Measurements from ENCODE around the gene NRTN. TPM values are rescaled to one million over a fixed set of nuclear protein-coding genes. Genes with fewer than 3 reads are reported as not detected.
"Not testable (repeated sequence)": the region's sequence is repeated elsewhere in the genome, so short reads cannot be mapped to it uniquely, and the experiment has no call there.

Gene NRTN
- total and polyA plus RNA-seq, 2 experiments from 2014 or later = not detected

DNA sequence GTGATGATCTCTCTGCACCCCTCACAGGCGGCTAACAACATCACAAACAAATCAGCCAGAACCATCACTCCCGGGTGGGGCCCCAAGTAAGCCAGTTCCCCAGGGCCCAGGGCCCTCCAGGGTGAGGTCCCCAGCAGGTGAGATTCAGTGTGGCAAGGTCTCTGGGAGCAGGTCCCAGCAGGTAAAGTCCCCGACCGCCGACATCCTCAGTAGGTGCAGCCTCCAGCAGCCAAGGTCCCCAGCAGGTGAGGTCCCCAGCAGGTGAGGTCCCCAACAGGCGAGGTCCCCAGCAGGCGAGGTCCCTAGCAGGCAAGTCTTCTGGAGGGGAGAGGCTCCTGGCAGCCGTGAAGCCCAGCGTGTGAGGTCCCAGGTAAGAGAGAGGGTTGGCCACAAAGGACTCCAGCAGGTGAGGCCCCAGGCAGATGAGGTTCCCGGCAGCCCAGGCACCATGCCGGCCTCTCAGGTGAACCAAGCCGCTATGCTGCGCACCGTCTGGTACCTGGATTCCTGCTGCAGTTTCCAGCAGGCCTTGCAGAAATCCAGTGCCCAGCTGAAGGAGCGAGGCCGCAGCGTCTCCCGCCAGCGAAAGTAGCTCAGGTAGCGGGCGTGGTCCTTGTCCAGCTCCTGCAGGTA is 38.5 kb downstream of the NRTN start:
- no peak for DNase-seq
- H2AFZ ChIP-seq = no peak overlapping the region
- in situ Hi-C loops (cut with MboI) = no loop called here
- no peaks in the 10 kb centered on the region for H3F3A ChIP-seq (ENCODE audit: insufficient read depth)
- no peak overlapping the region for H3K27ac ChIP-seq
- no peaks in the 10 kb centered on the region for H3K9me3 ChIP-seq (ENCODE audit: low read depth)
- no peaks in the 10 kb centered on the region for H3K36me3 ChIP-seq (ENCODE audit: low read depth)
- H3K4me3 ChIP-seq = no peak overlapping the region
- 0 out of 2 replicates have a peak, but pooled peaks cover 2% of the 10 kb centered on the region for H3K27me3 ChIP-seq (replicated peaks; ENCODE audit: insufficient read depth)
- WGBS, 2 experiments (ENCODE audit: low coverage in 1 of 2, low lambda C conversion rate in 2 of 2, missing lambda C conversion rate in 2 of 2) = 71 to 82% methylated on average over 20 to 21 of the region's 21 CpGs
- H3K79me2 ChIP-seq (ENCODE audit: insufficient read depth) = no peaks in the 10 kb centered on the region
- H3K4me2 ChIP-seq (ENCODE audit: unreplicated experiment) = no peak overlapping the region
- H3K4me1 ChIP-seq (ENCODE audit: insufficient read depth) = no peaks in the 10 kb centered on the region
- H4K20me1 ChIP-seq (ENCODE audit: insufficient read depth) = no peaks in the 10 kb centered on the region
- TF ChIP-seq EZH2 (IDR thresholded peaks at IDR 0.05; ENCODE audit: insufficient read depth, poor library complexity, severe bottlenecking) (no peak), EZH2phosphoT487 (IDR thresholded peaks at IDR 0.05; ENCODE audit: insufficient read depth, low read depth) (no peak)
- H3K9ac ChIP-seq = no peak overlapping the region
- no peaks in the 10 kb centered on the region for H3K9me2 ChIP-seq (ENCODE audit: insufficient read depth)

DNA sequence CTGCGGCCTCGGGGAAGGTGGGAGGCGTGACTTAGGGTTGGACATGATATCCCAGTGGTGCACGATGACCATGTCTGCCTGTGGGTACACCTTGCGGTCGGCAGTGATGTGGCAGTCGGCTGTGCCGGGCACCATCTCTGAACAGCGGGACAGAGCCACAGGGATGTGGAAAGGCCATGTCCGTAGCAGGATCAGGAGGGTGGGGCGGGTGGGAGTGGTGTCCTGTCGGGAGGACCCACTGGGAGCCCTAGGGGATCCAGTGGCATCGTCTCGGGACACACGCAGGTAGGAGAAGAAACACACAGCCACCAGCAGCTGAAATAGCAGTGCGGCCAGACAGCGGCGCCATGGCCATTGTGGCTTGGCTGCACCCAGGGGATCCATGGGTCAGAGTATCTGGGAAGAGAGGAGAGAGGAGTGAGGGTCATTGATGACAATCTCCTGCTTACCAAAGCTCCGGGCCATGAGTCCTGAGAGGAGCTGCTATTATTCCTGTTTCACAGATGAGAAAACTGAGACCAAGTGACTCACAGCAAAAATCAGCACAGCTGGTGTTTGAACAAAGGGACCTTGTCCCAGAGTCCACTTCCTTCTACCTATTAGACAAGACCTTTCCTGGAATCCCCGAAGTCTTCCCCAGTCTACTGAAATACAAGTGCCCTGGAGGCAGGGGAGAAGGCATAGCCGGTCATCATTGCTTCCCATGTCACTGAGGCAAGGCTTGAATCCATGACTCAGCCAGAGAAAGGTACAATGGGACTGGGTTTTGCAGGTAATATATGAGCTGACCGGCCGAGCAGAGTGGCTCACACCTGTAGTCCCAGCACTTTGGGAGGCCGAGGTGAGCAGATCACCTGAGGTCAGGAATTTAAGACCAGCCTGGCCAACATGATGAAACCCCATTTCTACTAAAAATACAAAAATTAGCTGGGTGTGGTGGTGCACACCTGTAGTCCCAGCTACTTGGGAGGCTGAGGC is 39.9 kb downstream of the NRTN start:
- H3K4me1 ChIP-seq (ENCODE audit: insufficient read depth) = no peaks in the 10 kb centered on the region
- H2AFZ ChIP-seq = no peak overlapping the region
- H3K27ac ChIP-seq = no peak overlapping the region
- no peaks in the 10 kb centered on the region for H3F3A ChIP-seq (ENCODE audit: insufficient read depth)
- in situ Hi-C loops (cut with MboI) = no loop called here
- no peak overlapping the region for H3K9ac ChIP-seq
- no peak overlapping the region for H3K4me2 ChIP-seq (ENCODE audit: unreplicated experiment)
- H3K4me3 ChIP-seq = no peak overlapping the region
- H3K9me2 ChIP-seq (ENCODE audit: insufficient read depth) = no peaks in the 10 kb centered on the region
- H3K9me3 ChIP-seq (ENCODE audit: low read depth) = no peaks in the 10 kb centered on the region
- no peaks in the 10 kb centered on the region for H3K36me3 ChIP-seq (ENCODE audit: low read depth)
- 75% methylated on average over 20 to 24 of the region's 24 CpGs for WGBS, 2 experiments (ENCODE audit: low coverage in 1 of 2, low lambda C conversion rate in 2 of 2, missing lambda C conversion rate in 2 of 2)
- TF ChIP-seq EZH2 (IDR thresholded peaks at IDR 0.05; ENCODE audit: insufficient read depth, poor library complexity, severe bottlenecking) (no peak), EZH2phosphoT487 (IDR thresholded peaks at IDR 0.05; ENCODE audit: insufficient read depth, low read depth) (no peak)
- H3K27me3 ChIP-seq (replicated peaks; ENCODE audit: insufficient read depth) = 0 out of 2 replicates have a peak, but pooled peaks cover 7% of the 10 kb centered on the region
- H3K79me2 ChIP-seq (ENCODE audit: insufficient read depth) = no peaks in the 10 kb centered on the region
- DNase-seq = no peak
- H4K20me1 ChIP-seq (ENCODE audit: insufficient read depth) = no peaks in the 10 kb centered on the region

DNA sequence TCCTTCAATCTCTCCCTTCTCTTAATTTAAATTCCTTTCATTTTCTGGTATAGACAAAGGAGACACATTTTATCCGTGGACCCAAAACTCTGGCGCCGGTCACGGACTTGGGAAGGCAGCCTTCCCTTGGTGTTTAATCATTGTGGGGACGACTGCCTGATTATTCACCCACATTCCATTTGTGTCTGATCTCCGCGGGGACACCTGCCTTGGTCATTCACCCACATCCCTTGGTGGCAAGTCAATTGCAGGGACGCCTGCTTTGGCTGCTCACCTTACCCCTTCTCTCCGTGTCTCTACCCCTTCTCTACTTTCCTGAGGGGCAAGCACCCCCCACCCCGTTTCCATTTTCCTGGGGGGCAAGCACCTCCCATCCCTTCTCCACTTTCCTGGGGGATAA is 43.0 kb downstream of the NRTN start:
- in situ Hi-C loops (cut with MboI); H3K36me3 ChIP-seq (ENCODE audit: low read depth); H3K4me3 ChIP-seq; H3K27me3 ChIP-seq (replicated peaks; ENCODE audit: insufficient read depth); H3K9ac ChIP-seq; H4K20me1 ChIP-seq (ENCODE audit: insufficient read depth); H3K27ac ChIP-seq; H2AFZ ChIP-seq; H3K4me2 ChIP-seq (ENCODE audit: unreplicated experiment); H3K79me2 ChIP-seq (ENCODE audit: insufficient read depth); DNase-seq; H3F3A ChIP-seq (ENCODE audit: insufficient read depth); H3K9me2 ChIP-seq (ENCODE audit: insufficient read depth); H3K4me1 ChIP-seq (ENCODE audit: insufficient read depth); H3K9me3 ChIP-seq (ENCODE audit: low read depth): not testable (repeated sequence)
- WGBS, 2 experiments (ENCODE audit: low coverage in 1 of 2, low lambda C conversion rate in 2 of 2, missing lambda C conversion rate in 2 of 2) = 54 to 62% methylated on average over 10 of the region's 10 CpGs

DNA sequence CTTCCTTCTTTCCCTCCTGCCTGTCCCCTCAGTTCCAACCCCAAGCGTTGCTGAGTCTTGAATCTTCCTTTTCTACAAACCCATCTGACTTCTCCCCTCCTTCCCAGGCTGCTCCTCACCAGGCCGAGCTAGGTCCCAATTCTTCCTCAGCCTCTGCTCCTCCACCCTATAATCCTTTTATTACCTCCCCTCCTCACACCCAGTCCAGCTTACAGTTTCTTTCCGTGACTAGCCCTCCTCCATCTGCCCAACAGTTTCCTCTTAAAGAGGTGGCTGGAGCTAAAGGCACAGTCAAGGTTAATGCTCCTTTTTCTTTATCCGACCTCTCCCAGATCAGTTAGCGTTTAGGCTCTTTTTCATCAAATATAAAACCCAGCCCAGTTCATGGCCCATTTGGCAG is 43.8 kb downstream of the NRTN start:
- H3K27ac ChIP-seq; DNase-seq; H3K27me3 ChIP-seq (replicated peaks; ENCODE audit: insufficient read depth); H4K20me1 ChIP-seq (ENCODE audit: insufficient read depth); H3K4me1 ChIP-seq (ENCODE audit: insufficient read depth); H3K9ac ChIP-seq; H3K79me2 ChIP-seq (ENCODE audit: insufficient read depth); H3K4me2 ChIP-seq (ENCODE audit: unreplicated experiment); H3K9me2 ChIP-seq (ENCODE audit: insufficient read depth); in situ Hi-C loops (cut with MboI); H3K36me3 ChIP-seq (ENCODE audit: low read depth); H3K4me3 ChIP-seq; H3F3A ChIP-seq (ENCODE audit: insufficient read depth); H2AFZ ChIP-seq; H3K9me3 ChIP-seq (ENCODE audit: low read depth): not testable (repeated sequence)
- WGBS, 2 experiments (ENCODE audit: low coverage in 1 of 2, low lambda C conversion rate in 2 of 2, missing lambda C conversion rate in 2 of 2) = 51 to 60% methylated on average over 5 of the region's 5 CpGs

Measured in GM23248 (cell line).